Nucleus accumbens (tissue), 56 donors: Measurements from ENCODE around the gene MARS1.

Experiments used
- DNase-seq, 56 donors: peaks; one replicate each; lab custom pipeline; 2025; lab: John Stamatoyannopoulos, UW

MARS1 gene

DNA sequence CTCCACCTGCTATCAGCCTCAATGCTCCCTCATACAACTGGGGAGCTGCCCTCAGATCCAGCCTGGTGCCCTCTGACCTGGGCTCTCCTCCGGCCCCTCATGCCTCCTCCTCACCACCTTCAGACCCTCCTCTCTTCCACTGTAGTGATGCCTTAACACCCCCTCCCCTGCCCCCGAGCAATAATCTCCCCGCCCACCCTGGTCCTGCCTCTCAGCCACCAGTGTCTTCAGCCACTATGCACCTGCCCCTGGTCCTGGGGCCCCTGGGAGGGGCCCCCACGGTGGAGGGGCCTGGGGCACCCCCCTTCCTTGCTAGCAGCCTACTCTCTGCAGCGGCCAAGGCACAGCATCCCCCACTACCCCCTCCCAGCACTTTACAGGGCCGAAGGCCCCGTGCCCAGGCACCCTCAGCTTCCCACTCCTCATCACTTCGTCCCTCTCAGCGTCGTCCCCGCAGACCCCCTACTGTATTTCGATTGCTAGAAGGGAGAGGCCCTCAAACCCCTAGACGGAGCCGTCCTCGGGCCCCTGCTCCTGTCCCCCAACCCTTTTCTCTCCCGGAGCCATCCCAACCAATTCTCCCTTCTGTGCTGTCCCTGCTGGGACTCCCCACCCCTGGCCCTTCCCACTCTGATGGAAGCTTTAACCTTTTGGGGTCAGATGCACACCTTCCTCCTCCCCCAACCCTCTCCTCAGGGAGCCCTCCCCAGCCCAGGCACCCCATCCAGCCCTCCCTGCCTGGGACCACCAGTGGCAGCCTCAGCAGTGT is 37.9 kb downstream of the MARS1 start:
- no peak for DNase-seq

DNA sequence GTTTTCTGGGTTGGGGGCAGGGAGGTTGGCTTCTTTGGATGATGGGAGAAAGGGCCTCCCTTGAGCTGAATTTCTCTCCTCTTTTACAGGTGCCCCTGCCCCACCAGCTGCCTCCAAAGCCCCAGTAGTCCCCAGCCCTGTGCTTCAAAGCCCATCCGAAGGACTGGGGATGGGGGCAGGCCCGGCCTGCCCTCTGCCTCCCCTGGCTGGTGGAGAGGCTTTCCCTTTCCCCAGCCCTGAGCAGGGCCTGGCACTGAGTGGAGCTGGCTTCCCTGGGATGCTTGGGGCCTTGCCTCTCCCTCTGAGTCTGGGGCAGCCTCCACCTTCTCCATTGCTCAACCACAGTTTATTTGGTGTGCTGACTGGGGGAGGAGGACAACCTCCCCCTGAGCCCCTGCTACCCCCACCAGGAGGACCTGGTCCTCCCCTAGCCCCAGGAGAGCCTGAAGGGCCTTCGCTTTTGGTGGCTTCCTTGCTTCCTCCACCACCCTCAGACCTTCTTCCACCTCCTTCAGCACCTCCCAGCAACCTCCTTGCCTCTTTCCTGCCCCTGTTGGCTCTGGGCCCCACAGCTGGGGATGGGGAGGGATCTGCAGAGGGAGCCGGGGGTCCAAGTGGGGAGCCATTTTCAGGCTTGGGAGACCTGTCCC is 38.7 kb downstream of the MARS1 start:
- DNase-seq, result no peak

DNA sequence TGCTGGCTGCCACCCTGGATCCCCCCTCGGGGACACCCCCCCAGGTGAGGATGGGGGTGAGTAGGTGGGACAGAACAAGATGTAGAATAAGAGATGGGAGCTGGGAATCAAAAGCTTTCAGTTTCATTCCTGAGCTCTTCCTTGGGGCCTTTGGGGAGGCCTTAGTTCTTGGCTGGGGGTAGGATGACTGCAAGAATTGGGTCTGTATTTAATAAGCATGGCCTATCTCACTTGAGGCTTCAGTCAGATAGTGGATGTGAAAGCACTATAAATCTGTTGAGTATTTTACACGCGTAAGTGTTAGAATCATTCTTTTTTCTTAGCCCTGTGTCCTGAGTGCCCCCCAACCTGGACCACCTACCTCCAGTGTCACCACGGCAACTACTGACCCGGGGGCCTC is 39.3 kb downstream of the MARS1 start:
- DNase-seq, result no peak

DNA sequence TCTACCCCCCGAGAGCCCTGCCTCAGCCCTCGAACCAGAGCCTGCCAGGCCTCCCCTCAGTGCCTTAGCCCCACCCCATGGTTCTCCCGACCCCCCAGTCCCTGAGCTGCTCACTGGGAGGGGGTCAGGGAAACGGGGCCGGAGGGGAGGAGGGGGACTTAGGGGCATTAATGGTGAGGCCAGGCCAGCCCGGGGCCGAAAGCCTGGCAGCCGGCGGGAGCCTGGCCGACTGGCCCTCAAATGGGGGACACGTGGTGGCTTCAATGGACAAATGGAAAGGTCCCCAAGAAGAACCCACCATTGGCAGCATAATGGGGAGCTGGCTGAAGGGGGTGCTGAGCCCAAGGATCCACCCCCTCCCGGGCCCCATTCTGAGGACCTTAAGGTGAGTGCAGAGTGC is 40.3 kb downstream of the MARS1 start:
- no peak for DNase-seq

DNA sequence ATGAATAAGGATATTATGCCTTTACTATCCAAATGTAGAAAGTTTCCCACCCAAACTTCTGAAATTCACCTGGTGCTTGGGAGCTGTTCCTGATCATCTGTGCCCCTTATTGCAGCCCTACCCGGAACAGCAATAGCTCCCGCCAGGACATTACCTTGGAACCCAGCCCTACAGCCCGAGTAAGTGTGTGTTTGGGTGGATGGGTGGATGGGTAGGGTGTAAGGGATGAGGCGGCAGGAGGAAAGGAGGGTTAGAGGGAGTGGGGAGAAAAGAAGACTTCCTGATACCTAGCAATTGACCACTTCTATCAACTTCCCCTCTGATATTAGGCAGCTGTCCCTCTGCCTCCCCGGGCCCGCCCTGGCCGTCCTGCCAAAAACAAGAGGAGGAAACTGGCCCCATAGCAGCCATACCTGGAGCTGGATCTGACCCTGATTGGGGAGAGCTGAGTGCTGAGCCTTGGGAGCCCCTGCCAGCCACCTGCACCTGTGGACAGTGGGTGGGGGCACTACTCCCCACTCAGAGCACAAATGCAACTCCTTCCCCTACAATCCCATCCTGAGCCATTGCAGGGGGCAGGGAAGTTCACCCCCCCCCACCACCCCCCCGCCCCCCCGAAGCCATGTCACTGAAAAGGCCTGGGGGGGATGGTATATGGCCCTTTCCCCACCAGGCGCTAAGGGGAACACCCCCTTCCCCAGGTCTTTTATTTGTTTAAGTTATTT is 41.1 kb downstream of the MARS1 start:
- DNase-seq, result no peak

DNA sequence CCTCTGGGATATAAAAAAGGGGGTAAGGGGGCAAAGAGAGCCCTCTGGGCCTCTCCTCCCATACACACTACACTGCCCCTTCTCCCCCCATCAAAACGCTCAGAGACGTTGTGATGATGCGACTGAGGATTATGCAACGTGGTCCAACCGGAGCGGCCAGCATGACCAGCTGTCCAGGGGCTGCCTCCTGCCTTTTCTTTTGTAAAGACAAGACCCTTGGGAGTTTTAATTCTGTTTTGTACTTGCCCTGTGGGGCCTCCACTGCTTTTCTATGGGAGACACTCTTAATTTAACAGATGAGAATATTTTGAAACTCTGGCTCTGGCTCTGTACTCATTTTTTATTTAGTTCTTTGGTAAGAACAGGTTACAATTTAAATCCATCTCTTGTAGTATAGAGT is 42.0 kb downstream of the MARS1 start:
- no peak for DNase-seq

DNA sequence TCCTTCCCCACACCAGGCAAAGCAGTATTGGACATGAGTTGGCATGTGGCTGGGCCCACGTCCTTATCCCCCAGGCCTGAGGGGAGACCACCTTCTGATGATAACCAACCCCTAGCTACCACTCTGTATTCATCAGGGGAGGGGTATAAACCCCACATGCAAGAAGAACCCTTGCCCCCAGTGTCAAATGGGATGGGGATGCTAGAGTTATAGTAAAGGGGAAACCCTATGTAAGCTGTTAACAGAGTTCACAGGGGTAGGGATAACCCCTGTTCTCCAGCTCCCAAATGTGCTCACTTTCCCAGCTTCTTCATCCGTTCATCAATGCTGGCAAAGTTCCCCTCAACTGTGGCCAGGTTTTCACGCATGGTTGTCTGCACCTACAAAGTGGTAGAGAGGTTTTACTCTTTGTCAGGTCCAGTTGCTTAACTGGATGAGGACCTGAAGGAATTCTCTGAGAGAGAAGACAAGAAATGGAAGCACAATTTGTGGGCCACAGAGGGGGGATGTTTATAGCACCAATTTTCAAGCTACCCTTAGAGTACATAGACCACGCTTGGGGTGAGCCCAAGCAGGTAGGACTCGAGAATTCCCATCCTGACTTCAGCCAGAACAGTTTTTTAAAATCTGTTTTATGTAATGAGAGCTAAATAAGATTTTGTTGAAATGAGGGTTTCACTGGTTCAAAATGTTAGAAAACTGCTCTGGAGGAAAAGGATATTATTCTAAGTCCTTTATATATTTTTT is 42.7 kb downstream of the MARS1 start:
- DNase-seq, result no peak

DNA sequence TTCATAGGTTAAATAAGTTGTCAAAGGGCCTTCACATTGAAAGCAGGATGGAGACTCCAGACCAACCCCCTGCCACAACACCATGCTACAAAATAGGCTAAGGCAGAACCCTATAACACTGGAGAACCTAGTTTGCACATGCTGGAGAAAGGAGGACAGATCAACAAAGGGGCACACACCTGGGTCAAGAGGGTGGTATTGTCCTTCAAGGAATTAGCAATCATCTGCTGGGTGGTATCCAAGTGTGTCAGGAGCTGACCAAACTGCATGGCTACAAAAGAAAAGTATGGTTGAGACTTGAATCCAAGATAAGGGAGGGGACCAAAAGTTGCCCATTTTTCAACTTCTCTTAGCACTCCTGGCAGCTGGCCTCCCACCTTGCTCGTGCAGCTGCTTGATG is 44.0 kb downstream of the MARS1 start:
- DNase-seq, result no peak

DNA sequence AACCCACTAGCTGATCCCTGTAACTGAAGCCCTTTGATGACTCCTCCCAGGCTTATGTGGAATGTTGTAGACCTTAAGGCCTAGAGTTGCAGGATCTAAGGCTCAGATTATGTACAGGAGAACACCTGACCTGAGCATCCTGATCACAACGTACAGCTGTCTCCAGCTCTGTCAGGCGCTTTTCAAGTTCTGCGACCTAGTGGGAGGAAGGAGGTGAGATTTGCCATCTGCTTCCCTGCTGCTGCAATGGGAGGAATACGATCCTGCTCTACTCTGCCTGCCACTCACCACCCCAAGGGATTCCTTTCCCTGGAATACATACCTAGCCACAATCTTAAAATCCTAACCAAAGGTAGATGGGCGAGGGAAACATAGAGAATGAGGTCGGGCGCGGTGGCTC is 45.2 kb downstream of the MARS1 start:
- DNase-seq, result no peak

DNA sequence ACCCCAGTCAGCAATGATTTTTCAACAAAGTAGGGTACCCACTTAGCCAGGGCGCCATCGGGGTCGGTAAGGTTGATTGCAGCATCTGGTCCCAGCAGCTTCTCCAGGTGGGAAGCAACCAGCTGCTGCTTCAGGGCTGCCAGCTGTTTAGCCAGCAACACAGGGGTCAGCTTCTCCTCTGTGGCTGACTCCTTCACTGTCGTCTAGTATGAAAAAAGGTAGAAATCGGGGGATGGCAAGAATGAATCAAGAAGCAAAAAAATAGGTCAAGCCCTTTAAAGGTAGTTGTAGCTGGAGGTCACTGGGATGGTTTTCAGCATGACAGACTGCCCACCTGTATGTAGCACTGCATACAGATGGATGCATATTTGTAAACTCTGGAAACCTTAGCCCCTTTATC is 46.4 kb downstream of the MARS1 start:
- no peak for DNase-seq

DNA sequence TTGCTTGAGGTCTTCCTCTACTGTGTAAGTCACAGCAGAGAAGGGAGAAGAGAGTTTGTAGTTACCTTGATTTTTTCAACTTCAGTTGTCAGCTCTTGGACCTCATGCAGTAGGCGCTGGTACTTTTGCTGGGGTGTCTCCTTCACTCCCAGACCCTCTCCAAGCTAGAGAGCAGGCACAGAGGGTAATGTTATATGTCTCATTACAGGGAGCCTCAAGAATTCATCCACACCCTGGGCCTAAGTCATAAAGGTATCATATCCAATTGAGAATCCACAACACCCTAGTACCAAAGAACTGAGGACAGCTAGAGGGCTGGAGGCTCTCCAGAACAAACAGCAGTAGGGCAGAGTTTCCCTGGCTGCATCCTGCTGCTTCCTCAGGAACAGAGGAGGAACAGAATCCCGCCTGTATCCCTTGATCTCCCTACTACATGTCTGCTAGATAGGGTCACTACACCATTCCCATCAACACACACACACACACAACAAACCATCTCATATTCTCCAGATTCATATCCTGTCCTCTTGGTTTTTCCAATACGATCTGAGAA is 47.2 kb downstream of the MARS1 start:
- DNase-seq, result no peak

DNA sequence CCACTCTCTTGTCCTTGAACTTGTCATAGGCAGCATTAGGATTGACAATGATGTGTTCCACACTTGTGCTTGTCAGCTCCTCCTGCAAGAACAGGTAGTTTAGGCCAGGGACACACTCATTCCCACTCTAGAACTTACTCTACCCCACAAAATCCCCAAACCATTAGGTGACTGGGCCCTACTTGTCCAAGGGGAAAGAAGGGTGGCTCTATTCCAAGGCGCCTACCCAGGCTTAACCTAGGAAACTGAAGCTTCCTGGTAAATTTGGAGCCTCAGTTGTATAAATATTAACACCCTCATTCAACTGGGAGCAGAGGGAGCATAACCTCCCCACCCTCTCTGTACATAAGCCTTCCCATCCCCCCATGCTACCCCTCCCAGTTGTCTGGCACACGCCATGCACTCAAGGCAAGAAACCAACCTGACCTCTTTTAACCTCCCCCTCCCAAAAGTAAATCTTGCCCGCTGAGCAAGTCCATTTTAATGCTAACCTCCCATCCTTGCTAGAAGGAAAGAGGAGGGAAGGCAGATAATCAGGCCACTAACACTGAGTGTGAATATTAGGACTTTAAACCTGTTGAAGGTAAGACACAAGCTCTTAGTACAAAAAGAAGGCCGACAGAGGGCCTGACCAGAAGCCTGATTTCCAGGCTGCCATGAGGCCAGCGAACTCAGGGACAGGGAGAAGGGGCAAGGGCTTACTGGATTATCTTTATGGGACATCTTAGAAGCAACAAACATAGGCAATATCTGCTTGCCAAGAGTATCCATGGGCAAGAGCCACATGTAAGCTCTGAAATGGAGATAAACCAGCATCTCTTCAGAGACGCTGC is 48.1 kb downstream of the MARS1 start:
- no peak for DNase-seq

DNA sequence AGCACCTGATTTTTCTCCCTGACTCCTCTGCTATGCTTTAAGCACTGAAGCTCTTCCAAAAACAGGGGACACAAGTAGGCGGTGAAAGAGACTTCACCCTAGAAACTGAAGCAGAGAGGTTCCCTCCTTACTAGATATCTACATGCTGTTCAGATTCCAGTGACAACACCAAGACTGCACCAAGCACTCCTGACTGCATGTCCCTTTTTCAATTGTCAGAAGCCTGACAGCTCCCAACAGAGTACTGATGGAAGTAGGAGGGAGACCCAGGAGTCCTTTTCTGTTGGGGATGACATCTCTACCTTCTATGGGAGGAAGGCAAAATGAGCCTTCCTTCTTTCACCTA is 48.7 kb downstream of the MARS1 start:
- DNase-seq, result peak in 7 of 56 donors; percentile 13 to 46 (median 24)

DNA sequence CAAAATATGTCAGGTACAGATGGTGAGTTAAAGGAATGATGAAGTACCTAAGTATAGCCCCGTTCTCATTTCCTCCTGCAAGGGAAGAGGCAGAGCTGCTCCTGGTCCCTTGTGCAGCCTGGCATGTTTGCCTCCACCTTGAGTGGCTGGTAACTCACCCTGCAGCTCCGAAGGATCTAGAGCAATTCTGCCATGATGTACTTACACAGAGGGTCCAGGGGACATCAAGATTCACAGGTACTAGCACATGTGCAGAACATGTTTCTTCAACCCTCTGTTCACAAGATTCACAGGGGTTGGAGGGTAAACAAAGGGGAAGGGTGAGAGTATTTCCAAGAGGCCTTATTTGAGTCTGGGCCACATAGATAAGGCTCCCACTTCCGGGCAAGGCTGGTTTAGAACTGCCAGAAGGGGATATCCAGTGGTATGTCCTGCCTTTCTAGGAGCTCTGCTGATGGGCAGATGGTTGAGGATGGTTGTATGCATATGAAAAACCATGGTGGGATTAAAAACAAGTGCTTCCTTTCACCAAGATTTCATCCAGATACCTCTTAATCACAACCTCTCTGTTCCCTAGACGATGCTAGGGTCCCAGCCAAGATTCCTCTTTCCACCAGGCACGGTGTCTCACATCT is 51.4 kb downstream of the MARS1 start:
- DNase-seq, result no peak

DNA sequence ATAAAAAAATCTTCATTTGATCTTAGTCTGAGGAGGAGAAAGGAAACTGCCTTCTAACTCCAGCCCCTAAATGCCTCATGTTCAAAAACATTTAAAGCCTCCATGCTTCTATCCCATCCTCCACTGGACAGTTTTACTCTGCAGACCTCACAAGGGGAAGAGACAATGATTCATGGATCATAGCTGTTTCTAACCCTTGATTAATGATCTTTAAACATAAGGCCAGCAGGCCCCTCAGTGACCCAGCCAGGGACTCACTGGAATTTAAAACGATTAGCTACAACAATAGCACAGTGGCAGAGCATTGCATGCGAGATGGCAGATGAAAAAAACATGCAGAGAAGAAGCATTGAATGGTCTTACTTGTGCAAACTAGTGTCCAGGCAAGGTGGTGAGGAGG is 53.1 kb downstream of the MARS1 start:
- no peak for DNase-seq

DNA sequence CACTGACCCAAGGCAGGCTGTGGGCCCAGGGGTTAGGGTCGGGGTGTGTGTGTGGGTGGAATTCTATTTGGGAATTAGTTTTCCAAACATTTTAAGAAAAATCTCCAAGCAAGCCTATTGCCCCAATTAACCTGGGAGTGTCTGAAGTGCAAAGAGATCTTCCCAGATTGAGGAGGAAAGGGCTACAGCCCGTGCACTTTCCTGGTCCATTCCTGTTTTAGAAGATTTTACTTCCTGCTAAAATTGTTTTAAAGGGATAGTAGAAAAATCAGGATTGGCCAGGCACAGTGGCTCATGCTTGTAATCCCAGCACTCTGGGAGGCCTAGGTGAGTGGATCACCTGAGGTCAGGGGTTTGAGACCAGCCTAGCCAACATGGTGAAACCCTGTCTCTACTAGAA is 53.8 kb downstream of the MARS1 start:
- DNase-seq, result no peak

DNA sequence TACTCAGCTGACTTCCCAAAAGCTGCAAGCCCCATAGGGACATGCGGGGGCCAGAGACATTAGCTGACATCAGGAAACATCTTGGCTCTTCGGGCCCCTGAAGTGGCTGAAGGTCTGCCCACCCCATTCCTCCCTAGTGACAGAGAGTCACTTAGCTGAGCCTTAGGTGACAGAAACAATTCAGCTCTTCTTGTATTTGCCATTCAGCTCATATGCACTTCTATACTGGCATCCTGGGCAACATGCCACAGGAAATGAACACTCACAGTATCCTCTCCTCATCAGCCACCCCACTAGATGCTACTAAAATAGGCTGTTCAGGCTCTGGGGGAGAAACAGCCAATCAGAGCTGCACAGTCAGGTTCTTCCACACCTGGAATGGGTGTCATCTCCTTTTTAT is 55.7 kb downstream of the MARS1 start:
- DNase-seq, result no peak

DNA sequence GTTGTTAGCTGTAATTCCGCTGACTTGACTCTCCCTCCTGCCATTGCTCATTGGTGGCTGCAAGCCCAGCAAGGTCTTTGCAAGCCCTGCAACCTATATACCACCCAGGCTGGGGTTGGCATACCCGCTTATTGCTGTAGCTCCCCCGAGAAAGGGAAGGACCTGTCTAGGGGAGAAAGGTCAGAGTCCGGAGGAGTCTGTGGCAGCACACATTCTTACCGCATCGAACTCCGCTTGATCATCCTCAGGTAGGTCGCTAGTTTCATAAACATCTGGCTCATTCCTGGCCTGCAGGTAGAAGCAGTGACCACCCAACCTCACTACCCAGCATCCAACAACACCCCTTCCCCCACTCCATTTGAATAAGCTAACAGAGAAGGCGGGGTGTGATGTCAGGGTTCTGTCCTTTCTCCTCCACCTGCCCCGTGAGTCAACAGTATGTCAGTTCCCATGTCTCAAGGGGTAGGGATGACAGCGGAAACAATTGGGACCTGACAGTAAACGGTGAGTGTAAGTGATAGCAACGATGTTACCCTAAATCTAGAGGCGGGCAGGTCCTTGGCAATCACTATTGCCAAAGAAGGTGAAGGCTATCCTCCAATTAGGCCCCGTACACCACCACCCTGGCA is 58.1 kb downstream of the MARS1 start:
- DNase-seq, result no peak
